HG02763 (cell line): ENCODE measurements around the gene BMP4.

ENCODE experiments used
- ATAC-seq: cut with Tn5 transposase; IDR thresholded peaks from one replicate; pipeline ENCODE4 v1.9.1; 2021; ENCODE audit warnings: mild to moderate bottlenecking, moderate library complexity; ENCODE audit not compliant: unreplicated experiment

Gene BMP4

DNA sequence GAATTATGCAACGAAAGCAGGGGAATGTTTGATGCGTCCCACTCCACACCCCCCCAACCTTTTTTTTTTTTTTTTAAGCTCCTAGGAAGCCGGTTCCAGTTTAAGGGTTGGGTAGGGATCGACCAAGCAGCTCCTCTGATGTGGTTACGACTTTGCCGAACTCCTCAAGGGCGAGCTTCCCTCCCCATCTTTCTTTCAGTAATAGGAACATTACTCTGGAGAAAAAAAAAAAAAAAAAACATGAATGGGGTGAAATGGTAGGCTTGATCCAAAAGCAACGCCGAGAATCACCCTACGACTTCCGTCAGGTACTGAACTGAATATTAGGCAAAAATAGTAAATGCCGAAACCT lies 9.6 kb downstream of the BMP4 start:
- no peak for ATAC-seq

DNA sequence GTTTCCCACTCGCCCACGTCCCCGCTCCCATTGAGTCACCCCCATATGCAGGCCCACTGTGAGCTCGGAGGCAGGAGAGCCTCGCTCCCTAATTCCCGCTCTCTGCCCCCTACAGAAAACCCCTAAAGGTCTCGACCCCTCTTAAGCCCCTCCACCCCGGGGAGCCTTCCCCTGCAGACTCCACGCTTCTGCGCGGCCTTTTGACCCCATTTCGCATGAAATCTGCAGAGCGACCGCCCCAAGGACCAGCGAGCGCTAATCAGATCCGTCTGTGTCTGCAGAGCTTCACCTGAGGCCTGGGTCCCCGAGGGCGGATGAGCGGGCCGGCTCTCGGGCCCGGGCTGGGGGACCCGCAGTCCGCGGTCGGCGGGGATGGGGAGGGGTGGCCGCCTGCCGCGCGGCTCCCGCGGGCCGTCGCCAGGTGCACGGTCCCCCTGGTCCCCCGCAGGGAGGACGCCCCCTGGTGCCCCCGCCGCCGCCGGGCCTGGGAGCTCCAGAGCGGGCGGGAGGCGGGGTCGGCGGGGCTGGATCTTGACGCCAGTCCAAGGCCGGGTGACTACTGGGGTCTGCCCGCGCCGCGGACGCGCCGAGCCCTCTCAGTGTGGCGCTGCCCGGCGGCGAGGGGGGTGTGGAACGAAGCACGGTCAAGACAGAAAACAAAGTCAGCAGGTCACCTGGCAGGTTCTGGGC lies 10.1 kb downstream of the BMP4 start:
- no peak for ATAC-seq

GRCh38 chr14:53946071-53946403 lies 10.6 kb downstream of the BMP4 start:
- ATAC-seq: no peak

DNA sequence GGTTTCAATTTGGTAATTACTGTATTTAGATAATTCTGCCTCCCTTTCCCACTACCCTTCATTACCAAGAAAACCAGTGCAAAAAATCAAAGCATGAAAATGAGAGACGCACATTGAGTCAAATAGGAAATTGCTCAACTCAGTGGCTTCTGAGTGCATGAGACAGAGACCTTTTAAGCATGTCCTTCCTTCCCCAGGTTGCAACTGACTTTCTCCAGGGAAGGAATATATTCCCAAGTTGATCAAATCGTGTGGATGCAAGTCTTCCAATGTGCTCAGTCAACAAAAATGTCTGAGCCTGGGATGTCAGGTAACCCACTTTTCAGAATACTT lies 12.9 kb downstream of the BMP4 start:
- no peak for ATAC-seq

DNA sequence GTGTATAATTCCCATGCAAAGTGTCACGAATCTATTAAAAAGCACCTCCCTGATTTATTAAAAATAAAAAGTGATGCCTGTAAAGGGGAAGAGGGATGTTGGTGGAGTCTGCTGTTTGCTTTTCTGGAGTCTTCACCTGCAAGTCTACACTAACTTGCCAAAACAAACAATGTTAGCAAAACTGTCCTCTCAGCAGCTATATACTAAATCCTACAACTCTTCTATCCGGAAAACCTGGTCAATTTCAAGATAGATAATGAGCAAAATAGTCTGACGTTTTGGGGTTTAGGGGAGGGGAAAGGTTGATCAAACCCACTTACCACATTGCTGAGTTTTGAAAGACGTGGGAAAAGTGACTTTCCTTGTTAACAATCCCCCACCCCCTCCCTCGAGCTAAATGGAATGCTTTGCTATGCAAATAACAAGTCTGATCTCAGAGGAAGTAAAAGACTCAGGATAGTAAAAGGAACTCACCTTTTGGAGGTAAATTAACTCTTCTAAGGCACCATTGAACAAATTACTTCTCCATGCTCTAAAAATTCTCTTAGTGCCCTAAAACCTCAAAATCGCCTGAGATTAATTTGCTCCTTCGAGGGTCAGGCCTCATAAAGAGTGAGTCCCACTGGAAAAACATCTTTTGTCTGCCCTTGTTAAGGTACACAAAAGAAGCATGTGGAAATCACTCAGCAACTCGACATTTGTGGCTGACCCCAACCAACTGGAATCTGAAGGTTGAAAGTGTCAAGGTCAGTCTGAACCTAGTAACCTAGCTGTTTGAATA lies 13.5 kb downstream of the BMP4 start:
- no peak for ATAC-seq

- no peak for ATAC-seq
Observed at GRCh38 chr14:53938136-53938837, 18.3 kb downstream of the BMP4 start.

GRCh38 chr14:53934778-53935414 lies 21.7 kb downstream of the BMP4 start:
- no peak for ATAC-seq

- ATAC-seq: no peak
Observed at GRCh38 chr14:53932966-53933365, 23.7 kb downstream of the BMP4 start.

DNA sequence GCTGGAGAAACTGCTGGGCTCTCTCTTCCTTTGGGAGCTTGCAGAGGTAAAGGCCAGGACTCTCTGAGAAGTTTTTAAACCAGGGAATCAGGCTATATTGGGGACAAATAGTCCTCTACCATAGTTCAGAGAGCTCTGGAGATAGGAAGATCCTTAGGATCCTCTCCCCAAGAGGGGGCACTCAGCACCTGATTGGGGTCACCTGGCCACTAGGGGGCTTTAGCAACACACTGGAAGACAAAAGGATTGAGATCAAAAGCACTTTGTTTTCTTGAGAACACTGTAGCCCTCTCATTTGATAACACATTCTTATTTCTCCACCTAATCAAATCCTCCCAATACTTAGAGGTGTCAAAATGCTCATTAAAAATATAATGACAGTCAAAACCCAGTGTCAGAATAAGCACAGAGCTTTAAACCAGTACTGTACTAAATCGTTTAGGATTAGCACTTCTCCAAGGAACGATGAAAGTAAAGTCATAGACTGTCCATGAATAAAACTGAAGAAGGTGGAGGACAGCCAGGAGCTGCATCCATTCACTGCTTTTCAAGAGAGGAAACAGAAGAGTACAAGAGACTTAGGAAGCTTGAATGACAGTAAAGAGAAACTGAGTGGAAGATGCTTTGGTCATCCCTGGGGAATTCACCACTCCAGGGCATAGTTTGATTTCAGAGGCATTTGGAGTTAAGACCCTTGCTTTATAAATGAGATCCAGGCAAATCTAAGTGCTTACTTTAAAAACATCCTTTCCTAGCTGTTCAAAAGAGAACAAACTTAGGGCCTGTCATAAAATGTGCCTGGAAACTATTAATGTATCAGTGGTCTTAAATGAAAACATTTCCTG lies 26.5 kb downstream of the BMP4 start:
- no peak for ATAC-seq

- ATAC-seq: no peak
Observed at GRCh38 chr14:53927171-53927570, 29.5 kb downstream of the BMP4 start.

- ATAC-seq: no peak
Observed at GRCh38 chr14:53925201-53925766, 31.3 kb downstream of the BMP4 start.

GRCh38 chr14:53924753-53925152 lies 31.9 kb downstream of the BMP4 start:
- no peak for ATAC-seq

- ATAC-seq: no peak
Observed at GRCh38 chr14:53921027-53921426, 35.6 kb downstream of the BMP4 start.

- ATAC-seq: no peak
Observed at GRCh38 chr14:53916239-53916638, 40.4 kb downstream of the BMP4 start.

DNA sequence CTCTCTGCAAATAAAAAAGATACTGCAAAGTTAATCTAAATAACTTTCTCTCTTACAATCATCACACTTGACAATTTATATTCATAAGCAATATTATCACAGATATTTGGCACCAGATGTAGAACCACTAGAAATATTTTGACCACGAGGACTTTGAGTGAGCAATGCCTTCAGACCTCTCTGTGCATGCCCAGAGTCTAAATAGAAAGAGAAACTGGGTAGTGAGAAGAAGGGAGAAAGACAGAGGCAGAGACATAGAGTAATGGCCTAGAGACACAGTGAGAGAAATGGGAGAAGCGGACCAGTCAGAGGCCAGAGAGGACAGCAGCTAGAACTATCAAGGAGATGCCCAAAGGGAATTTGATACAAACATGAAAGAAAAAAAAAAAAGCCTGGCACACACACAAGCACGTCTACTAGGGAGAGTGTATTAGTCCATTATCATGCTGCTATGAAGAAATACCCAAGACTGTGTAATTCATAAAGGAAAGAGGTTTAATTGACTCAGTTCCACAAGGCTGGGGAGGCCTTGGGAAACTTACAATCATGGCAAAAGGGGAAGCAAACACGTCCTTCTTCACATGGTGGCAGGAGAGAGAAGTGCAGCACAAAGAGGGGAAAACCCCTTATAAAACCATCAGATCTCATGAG lies 41.1 kb downstream of the BMP4 start:
- ATAC-seq: no peak

DNA sequence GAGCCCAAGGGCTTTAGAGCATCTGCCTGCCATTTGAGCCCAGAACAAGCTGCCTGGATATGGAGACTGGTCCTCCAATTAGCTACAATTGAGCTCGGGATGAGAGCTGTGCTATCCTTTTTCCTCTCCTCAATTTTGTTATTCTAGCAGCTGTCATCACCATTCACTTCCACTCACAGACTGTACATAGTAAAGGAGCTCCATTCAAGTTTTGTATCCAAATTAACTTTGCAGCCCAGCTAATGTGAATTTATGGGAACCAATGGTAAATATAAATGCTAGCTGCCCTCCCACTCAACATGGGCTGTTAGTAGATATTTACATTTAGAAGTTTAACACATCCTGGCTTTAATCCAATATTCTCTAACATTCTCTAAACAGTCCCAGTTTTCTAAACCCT lies 44.6 kb downstream of the BMP4 start:
- no peak for ATAC-seq

- ATAC-seq: no peak
Observed at GRCh38 chr14:53908416-53908815, 48.2 kb downstream of the BMP4 start.

DNA sequence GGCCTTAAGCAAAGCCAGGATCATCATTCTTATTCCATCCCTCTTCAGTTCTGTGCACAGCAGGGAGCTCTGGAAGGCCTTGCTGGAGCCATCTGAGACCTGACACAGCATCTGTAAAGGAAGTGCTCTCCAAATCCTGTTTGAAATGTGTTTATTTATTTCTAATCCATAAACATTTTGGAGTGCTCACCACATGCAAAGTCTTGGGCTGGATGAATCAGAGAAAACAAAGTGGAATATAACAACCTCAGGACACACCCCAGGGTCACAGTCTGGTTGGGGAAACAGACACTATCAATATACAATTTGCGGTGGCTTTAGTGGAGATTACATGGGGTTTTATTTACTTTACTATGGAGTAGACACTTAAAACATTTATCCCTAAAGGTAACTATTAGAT lies 54.3 kb downstream of the BMP4 start:
- ATAC-seq: no peak

DNA sequence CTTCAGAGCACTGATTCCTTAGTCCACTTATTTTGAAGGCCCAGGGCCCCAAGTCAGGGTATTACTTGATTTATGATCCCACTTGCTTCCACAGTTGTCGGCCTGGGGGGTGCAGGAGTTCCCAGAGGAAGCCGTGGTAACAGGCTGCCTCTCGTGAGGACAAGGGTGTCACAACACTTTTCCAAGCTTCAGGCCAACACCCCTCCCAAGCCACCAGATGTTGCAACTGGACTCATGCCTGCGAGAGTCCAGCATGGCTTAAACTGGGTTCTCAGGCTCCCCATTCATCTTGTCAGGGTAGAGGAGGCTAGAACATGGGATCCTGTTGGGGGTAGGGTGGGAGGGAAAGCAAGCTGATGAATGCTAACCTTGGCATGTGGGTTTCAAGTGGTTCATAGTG lies 56.1 kb downstream of the BMP4 start:
- no peak for ATAC-seq
